GM23248 (cell line): ENCODE data around the gene ARF6.

Experiments used
- EZH2 ChIP-seq: fragments of 200-600 bp; sonication (generic); IDR thresholded peaks from 2 replicates; pipeline ENCODE4 v1.6.1; 2018; ENCODE audit warnings: antibody characterized with exemption, mild to moderate bottlenecking; ENCODE audit not compliant: insufficient read depth, poor library complexity, severe bottlenecking
- EZH2phosphoT487 ChIP-seq: fragments of 200-600 bp; sonication (generic); IDR thresholded peaks from 2 replicates; pipeline ENCODE4 v1.6.1; 2018; ENCODE audit warnings: antibody characterized with exemption, moderate library complexity, mild to moderate bottlenecking, low read depth; ENCODE audit not compliant: insufficient read depth

- TF ChIP-seq EZH2phosphoT487 (no peak), EZH2 (no peak)
Measured at GRCh38 chr14:49942090-49942489, 49.2 kb downstream of the ARF6 start.
